GM20000 (cell line): ENCODE results near the gene LMOD1.
A peak's percentile ranks its signal among the peaks of the same experiment; 100 is the strongest.

Experiments
- DNase-seq: peaks from one replicate; pipeline ENCODE4 v3.0.0; 2012; ENCODE audit warnings: low spot score
- TF ChIP-seq, protein P1 (sequence below): IDR thresholded peaks from 2 replicates; pipeline ENCODE4 v1.5.1; 2012; ENCODE audit warnings: mild to moderate bottlenecking, control low read depth; ENCODE audit errors: extremely low read depth, missing control alignments

LMOD1 gene

DNA sequence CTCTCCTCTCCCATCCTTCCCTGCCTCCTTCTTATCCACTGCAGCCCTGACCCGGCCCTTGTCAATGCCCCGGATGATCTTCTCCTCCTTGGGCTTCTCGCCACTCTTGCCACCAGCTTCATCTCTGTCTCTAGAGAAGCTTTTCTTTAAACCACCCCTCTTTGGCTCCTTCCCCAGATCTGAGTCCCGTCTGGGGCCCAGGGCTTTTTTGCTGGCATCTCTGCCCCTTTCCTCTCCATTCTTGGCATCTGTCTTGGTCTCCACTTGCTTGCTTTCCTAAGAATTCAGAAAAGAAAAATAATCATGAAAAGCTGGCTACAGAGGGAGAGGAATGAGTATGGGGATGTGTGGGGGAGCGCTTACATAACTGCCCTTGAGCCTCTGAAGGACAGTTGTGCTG, 45.9 kb downstream of the LMOD1 start:
- TF ChIP-seq, protein P1, sequence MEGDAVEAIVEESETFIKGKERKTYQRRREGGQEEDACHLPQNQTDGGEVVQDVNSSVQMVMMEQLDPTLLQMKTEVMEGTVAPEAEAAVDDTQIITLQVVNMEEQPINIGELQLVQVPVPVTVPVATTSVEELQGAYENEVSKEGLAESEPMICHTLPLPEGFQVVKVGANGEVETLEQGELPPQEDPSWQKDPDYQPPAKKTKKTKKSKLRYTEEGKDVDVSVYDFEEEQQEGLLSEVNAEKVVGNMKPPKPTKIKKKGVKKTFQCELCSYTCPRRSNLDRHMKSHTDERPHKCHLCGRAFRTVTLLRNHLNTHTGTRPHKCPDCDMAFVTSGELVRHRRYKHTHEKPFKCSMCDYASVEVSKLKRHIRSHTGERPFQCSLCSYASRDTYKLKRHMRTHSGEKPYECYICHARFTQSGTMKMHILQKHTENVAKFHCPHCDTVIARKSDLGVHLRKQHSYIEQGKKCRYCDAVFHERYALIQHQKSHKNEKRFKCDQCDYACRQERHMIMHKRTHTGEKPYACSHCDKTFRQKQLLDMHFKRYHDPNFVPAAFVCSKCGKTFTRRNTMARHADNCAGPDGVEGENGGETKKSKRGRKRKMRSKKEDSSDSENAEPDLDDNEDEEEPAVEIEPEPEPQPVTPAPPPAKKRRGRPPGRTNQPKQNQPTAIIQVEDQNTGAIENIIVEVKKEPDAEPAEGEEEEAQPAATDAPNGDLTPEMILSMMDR = no peak
- DNase-seq = no peak

DNA sequence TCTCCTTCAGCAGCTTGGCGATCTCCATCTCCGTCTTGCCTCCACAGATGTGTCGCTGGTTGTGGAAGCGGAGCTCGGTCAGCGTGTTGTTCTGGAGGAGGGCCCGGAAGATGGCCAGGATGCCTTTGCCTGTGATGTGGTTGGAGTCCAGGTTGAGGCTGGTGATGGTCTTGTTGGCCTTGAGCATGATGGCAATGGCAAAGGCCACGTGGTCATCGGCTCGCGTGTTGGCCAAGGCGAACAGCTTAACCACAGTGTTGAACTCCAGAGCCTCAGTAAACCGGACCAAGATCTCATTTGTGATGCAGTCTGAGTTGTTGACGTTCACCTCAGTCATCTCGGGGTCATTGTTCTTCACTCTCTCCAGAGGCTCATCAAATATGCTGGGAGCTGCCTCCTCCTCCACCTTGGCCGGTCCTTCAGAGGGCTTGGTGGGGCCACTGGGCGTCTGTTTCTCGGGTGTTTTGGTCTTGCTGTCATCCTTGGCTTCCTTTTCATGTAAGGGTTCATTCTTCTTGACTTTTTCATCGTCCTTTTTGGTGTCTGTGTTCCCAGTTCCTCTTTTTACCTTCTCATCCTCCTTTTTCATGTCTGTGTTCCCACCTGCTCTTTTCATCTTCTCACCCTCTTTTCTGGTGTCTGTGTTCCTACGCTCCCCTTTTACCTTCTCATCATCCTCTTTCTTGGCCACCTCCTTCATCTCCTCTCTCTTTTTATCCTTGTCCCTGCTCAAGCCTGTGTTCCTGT, 46.5 kb downstream of the LMOD1 start:
- DNase-seq = no peak
- TF ChIP-seq, protein P1 = no peak

DNA sequence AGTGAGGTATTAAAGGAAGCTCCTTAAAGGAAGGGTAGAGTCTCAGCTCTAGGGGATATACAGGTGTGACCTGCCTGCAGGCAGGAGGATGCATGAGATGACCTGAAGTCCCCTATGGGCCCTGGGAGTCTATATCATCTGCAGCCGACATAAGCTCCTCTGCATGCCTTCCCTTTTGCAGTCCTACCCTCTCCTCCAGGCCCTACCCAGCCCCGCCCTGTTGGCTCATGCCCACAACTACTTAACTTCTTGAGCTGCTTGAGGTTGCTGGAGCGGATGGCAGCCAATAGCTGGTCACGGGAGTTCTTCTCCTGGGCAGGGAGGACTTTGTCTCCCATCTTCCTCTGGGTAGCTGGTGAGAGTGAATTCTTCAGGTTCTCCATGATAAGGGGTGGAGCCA, 47.4 kb downstream of the LMOD1 start:
- TF ChIP-seq, protein P1 = no peak
- no peak for DNase-seq

DNA sequence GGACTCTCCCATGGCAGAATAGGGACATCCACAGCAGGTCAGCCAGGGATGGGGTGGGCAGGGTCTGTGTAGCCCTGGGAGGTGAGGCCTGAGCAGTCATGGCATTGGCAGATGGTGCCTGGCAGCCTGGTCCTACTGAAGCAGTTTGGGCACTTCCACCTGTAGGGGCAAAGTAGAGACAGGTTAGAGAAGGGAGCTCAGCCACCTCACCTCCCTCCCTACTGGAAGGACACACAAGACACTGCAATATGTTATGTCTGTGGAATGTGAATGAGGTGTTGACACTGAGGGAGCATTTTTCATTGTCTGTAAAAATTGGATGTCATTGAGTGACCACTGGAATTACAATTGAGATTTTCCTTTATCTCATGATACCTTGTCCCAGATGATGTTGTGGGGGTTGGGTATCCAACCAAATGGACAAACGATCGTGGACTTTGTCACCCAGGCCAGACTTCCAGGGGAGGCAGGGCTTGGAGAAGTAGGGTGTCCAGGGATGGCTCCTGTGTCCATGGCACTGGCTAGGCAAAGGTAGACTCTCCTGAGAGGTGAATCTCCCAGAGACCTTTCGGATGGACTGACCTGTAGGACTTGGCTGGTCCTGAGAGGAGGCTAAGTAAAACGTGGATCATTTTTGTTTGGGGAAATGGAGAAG, 48.0 kb downstream of the LMOD1 start:
- no peak for DNase-seq
- TF ChIP-seq, protein P1 = no peak

DNA sequence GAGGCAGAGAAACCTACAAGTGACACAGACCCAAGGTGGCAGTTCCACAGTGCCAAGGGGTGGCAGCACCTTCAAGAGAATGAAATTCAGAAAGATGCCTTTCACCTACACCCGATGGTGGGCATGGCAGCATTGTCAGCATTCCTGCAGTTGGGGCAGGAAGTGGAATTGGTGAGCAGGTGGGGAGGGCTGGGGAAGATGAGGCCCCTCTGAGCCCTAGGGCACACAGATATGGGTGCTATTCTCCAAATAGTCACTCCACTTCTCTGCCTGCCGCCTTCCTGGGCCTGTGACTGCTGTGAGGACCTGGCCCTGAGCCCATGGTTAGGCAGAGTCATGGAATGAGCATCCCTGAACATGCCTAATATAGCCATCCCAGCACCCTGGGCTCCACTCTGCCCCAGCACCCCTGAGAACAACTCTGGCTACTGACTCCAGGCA, 49.4 kb downstream of the LMOD1 start:
- TF ChIP-seq, protein P1 = no peak
- DNase-seq = no peak

DNA sequence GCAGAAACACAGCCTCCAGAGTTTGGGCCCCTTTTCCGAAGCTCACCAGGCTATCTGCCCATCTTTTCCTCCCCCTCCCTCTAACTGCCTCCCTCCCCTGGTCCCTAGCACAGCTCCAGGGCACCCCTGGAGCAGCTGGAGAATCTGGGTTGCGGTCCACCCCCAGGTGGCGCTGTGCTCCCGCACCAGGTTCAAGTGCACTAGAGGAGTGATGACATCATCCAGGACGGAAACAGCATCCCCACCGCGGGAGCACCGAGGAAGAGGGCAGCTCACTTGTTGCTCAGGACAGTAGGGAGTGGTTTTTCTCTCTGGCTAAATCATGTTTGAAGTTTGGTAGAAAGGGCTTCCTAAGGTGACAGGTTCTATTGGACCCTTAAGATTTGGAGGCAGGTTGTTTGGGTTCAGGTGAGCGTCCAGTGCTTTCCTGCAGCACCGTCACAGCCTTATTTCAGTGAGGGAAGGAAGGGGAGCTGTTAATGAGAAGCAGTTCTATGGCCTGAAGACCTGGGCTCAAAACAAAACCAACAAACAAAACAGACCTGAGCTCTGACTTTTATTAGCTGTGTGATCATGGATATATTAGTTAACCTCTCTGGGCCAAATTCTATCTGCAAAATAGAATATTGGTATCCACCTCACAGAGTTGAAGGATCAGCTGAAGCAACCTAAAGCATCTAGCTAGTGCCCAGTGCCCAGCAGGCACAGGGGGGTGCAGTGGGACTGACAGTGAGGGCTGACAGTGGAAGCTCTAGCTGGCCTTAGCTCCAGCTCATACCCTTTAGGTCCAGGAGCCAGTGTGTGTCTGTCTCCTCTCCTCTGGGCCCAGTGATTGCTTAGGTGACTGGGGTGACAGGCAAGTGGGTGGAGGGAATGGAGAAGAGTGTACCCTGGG, 50.2 kb downstream of the LMOD1 start:
- peak; percentile 89 for DNase-seq
- TF ChIP-seq, protein P1 = peak; percentile 72
